Activated naive CD4-positive, alpha-beta T cell treated with anti-CD3 and anti-CD28 coated beads, Interleukin-2, amount 50 U/mL, for 72 hours (primary cell): ENCODE data around the gene EPB41L1. TPM values are rescaled to one million over a fixed set of nuclear protein-coding genes. Genes with fewer than 3 reads are reported as not detected.
A peak's percentile ranks its signal among the peaks of the same experiment; 100 is the strongest.

Source experiments
- ATAC-seq, 2 donors: fragments of 150-1000 bp; cut with Tn5 transposase; 2 replicates each; pipeline ENCODE4 v1.10.0; 2021; ENCODE audit warnings: mild to moderate bottlenecking in 2 of 2, moderate library complexity in 2 of 2
- DNase-seq, 2 donors: peaks; one replicate each; pipeline ENCODE4 v3.0.0; 2021 to 2022; ENCODE audit warnings: low spot score in 2 of 2
- H3K27ac Mint-ChIP-seq, 2 donors: one replicate each; pipeline ENCODE4 v1.8.0; 2022; ENCODE audit warnings: mild to moderate bottlenecking in 2 of 2, mixed read lengths in 2 of 2
- H3K36me3 Mint-ChIP-seq, 2 donors: one replicate each; pipeline ENCODE4 v1.8.0; 2022; ENCODE audit warnings: mixed read lengths in 2 of 2
- H3K9me3 Mint-ChIP-seq, 2 donors: one replicate each; pipeline ENCODE4 v1.8.0; 2022; ENCODE audit warnings: mixed read lengths in 2 of 2
- total RNA-seq, 2 donors: library from RNA; stranded (reverse); gene quantifications; one replicate each; pipeline ENCODE4 v1.2.3, GENCODE V29; 2022

The EPB41L1 gene
- total RNA-seq, 2 donors from 2014 or later: 0.20 to 0.93 TPM

- Mint-ChIP-seq H3K9me3 (no peaks in the 10 kb centered on the region), H3K27ac (no peak overlapping the region), H3K36me3 (no peaks in the 10 kb centered on the region)
- no peak for DNase-seq
- no peak for ATAC-seq
These were observed 116.5 kb downstream of the EPB41L1 start for GRCh38 chr20:36270744-36271638.

- no peak for DNase-seq
- Mint-ChIP-seq H3K36me3 (no peaks in the 10 kb centered on the region), H3K27ac (no peak overlapping the region), H3K9me3 (no peaks in the 10 kb centered on the region)
- ATAC-seq: no peak
These were observed 117.4 kb downstream of the EPB41L1 start for GRCh38 chr20:36271639-36272546.

GRCh38 chr20:36272547-36273220, 118.1 kb downstream of the EPB41L1 start:
- DNase-seq (no peak), ATAC-seq (no peak)
- no peaks in the 10 kb centered on the region for H3K36me3 Mint-ChIP-seq
- H3K27ac Mint-ChIP-seq: no peak overlapping the region
- H3K9me3 Mint-ChIP-seq: no peaks in the 10 kb centered on the region

GRCh38 chr20:36273414-36274180, 119.1 kb downstream of the EPB41L1 start:
- H3K27ac Mint-ChIP-seq: no peak overlapping the region
- DNase-seq: no peak
- no peak for ATAC-seq
- no peaks in the 10 kb centered on the region for H3K9me3 Mint-ChIP-seq
- no peaks in the 10 kb centered on the region for H3K36me3 Mint-ChIP-seq

- Mint-ChIP-seq H3K9me3 (no peaks in the 10 kb centered on the region), H3K36me3 (no peaks in the 10 kb centered on the region), H3K27ac (no peak overlapping the region)
- DNase-seq (no peak), ATAC-seq (no peak)
These were observed 119.8 kb downstream of the EPB41L1 start for GRCh38 chr20:36274181-36274841.

- Mint-ChIP-seq H3K27ac (peak overlapping the region in 1 of 2 donors; percentile 8), H3K9me3 (no peaks in the 10 kb centered on the region), H3K36me3 (no peaks in the 10 kb centered on the region)
- no peak for ATAC-seq
- DNase-seq: no peak
These were observed 120.5 kb downstream of the EPB41L1 start for GRCh38 chr20:36275011-36275410.

GRCh38 chr20:36275441-36276189, 121.1 kb downstream of the EPB41L1 start:
- Mint-ChIP-seq H3K9me3 (no peaks in the 10 kb centered on the region), H3K36me3 (no peaks in the 10 kb centered on the region), H3K27ac (peak overlapping the region in 1 of 2 donors; percentile 8)
- DNase-seq (no peak), ATAC-seq (no peak)

GRCh38 chr20:36277546-36277945, 123.0 kb downstream of the EPB41L1 start:
- ATAC-seq (no peak), DNase-seq (no peak)
- H3K36me3 Mint-ChIP-seq: no peaks in the 10 kb centered on the region
- H3K27ac Mint-ChIP-seq: peak overlapping the region in 1 of 2 donors; percentile 47
- no peaks in the 10 kb centered on the region for H3K9me3 Mint-ChIP-seq

GRCh38 chr20:36279362-36279761, 124.8 kb downstream of the EPB41L1 start:
- Mint-ChIP-seq H3K27ac (no peak overlapping the region), H3K36me3 (no peaks in the 10 kb centered on the region), H3K9me3 (no peaks in the 10 kb centered on the region)
- ATAC-seq (no peak), DNase-seq (no peak)

GRCh38 chr20:36279776-36280175, 125.2 kb downstream of the EPB41L1 start:
- H3K9me3 Mint-ChIP-seq: no peaks in the 10 kb centered on the region
- no peak overlapping the region for H3K27ac Mint-ChIP-seq
- DNase-seq: no peak
- no peak for ATAC-seq
- H3K36me3 Mint-ChIP-seq: no peaks in the 10 kb centered on the region

GRCh38 chr20:36281785-36282380, 127.3 kb downstream of the EPB41L1 start:
- DNase-seq (no peak), ATAC-seq (no peak)
- no peaks in the 10 kb centered on the region for H3K9me3 Mint-ChIP-seq
- H3K27ac Mint-ChIP-seq: no peak overlapping the region
- H3K36me3 Mint-ChIP-seq: no peaks in the 10 kb centered on the region

Other genes with a start within 250 kb of the EPB41L1 start
- gene SCAND1, start 200.2 kb upstream of the EPB41L1 start, total RNA-seq: 10 to 100 TPM; 25.8 to 37.1 TPM
- gene CNBD2, start 186.2 kb upstream of the EPB41L1 start, total RNA-seq: 1 to 10 TPM; 5.0 to 8.6 TPM
- gene AAR2, start 81.7 kb downstream of the EPB41L1 start, total RNA-seq: 10 to 100 TPM; 11.6 to 21.8 TPM
- gene DLGAP4, start 151.6 kb downstream of the EPB41L1 start, total RNA-seq: 10 to 100 TPM; 29.7 to 40.2 TPM